SKM-1 (cell line): ENCODE data around the gene SLIT3.
"Not testable (repeated sequence)": the region's sequence is repeated elsewhere in the genome, so short reads cannot be mapped to it uniquely, and the experiment has no call there.

Source experiments
- DNase-seq: peaks from one replicate; lab custom pipeline; 2025; ENCODE audit not compliant: unreplicated experiment; lab: John Stamatoyannopoulos, UW

SLIT3 gene

GRCh38 chr5:168753691-168754254 is 547.2 kb downstream of the SLIT3 start:
- no peak for DNase-seq

- DNase-seq, result no peak
These were observed 548.3 kb downstream of the SLIT3 start for GRCh38 chr5:168752416-168753190.

DNA sequence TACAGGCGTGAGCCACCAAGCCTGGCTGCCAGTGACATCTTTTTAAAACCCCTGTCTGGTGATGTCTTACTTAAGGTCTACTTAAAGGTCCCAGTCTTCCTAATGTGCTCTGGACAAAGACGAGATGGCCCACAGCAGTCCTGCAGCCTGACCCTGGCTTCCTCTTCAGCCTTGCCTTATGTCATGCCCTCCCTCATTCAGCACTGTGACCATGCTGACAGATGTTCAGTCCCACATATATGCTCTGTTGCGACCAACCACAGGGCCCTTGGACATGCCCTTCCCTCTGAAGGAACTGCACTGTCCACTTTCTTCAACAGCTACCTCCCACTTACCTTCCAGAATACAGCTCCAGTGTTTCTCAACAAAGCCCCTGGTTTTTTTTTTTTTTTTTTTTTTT is 548.9 kb downstream of the SLIT3 start:
- DNase-seq, result no peak

GRCh38 chr5:168750926-168751325 is 550.0 kb downstream of the SLIT3 start:
- DNase-seq, result no peak

GRCh38 chr5:168749391-168750100 is 551.4 kb downstream of the SLIT3 start:
- DNase-seq, result no peak

DNA sequence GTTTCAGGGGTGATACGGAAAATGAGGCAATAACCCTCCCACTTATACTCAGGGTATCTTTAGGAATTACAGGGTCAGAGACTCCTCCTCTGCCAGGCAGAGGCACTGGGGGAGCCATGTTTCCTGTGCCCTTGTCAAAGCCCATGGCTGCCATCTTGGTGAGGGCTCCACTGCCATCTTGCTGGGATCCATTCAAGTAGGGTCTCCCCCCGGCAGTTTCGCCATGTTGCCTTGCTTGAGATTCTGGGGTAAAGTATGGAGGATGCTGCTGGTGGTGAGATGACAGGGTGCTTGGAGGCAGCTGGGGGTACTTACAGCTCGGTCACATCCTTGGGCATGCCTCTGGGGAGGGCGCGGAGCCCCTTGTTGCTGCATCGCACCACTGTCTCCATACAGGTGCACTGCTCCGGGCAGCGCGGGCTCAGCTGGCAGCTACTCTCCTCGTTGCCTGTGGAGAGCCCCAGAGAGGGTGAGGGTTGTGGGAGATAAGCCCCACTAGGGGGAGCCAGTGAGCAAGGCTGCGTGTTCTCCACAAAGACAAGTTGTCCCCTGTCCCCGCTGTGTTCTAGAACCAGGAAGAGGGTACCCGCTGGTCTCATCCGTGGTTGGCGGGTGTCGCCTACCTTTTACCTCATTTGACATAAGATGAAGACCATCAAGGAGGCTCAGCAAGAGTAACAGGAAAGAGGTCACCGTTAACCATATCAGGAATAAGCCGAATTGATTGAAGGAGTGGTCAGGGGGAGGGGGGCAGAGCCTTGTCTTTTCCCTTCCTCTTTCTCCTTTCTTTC is 552.8 kb downstream of the SLIT3 start:
- DNase-seq, result peak; percentile 70

GRCh38 chr5:168746893-168747640 is 553.9 kb downstream of the SLIT3 start:
- no peak for DNase-seq

- not testable (repeated sequence) for DNase-seq
These were observed 554.6 kb downstream of the SLIT3 start for GRCh38 chr5:168746126-168746892.

GRCh38 chr5:168743617-168744016 is 557.3 kb downstream of the SLIT3 start:
- no peak for DNase-seq

DNA sequence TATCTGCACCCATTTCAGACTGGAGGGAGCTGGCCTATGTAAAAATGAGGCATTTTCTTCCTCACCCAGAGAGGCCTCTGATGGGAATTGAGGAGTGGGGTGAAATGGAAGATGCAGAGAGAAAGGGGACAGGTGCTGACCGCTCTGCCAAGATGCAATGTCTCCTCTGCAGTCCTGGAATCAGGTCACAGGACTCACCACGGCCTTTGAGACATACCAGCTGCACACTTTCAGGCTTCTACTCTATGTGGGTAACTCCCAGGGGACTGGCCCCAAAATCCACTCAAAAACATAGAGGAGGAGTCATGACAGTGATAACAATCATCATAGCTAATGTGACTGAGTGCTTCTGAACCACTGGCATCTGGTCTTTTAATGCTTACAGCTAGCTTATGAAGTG is 558.6 kb downstream of the SLIT3 start:
- DNase-seq, result not testable (repeated sequence)

GRCh38 chr5:168740811-168741213 is 560.1 kb downstream of the SLIT3 start:
- no peak for DNase-seq

DNA sequence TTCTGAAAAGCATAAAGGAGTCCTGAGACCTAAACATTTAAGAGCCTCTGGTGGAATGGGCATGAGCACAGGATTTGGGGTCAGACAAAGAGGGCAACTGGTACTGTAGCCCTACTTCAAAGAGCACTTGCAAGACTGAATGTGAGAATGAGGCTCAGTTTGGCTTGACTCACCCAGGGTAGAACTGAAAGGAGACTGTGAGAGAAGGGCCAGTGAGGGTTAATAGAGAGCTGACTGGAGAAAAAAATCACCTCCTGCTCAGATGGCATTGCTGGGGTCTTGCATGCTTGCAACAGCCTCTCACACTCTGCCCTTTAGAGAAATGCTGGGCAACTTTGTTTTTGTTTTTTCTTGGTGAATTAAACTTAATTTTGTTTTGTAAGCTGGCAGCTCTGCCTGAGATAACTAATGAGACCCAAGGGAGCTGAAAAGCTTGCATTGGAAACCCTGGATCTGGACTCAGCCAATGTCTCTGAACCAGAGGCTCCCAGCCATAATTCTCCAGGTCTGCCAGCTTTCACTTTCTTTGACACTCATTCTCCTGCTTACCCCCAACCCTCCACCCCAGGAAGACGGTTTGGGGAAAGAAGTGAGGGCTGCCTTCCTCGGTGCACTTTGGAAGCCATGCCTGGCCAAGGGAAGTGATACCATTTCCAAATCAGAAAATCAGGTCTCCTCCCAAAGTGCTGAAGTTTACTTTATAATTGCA is 560.7 kb downstream of the SLIT3 start:
- DNase-seq, result no peak

GRCh38 chr5:168737066-168737465 is 563.9 kb downstream of the SLIT3 start:
- no peak for DNase-seq

GRCh38 chr5:168736281-168736831 is 564.6 kb downstream of the SLIT3 start:
- DNase-seq, result no peak

DNA sequence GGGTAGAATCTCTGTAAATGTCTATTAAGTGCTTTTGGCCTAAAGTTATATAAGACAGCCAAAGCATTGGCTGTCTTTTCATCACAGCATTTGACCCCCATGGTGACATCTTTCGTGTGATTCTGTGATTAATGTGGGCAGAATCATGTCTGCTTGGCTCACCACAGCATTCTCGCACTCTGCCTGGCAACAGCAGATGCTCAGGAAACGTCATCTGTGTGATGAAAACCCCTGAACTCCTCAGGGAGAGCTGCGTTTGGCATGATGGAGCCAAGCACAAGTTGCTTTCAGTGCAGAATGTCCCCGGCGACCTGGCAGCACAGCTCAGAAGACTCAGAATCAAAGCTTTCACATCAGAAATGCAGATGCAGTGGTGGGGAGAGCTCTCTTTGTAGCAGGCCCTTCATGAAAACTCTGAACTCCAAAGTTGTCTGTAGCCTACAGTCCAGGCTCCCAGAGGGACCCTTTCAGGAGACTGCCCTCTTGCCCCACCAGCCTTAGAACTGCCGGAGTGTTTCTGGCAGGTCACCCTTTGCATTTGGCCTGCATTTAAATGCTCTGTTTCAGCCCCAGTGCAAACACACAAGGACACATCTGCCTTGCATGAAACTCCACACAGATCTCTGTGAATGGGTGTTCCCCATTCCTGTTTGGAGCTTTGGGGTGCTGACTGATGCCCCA is 566.2 kb downstream of the SLIT3 start:
- DNase-seq, result no peak

DNA sequence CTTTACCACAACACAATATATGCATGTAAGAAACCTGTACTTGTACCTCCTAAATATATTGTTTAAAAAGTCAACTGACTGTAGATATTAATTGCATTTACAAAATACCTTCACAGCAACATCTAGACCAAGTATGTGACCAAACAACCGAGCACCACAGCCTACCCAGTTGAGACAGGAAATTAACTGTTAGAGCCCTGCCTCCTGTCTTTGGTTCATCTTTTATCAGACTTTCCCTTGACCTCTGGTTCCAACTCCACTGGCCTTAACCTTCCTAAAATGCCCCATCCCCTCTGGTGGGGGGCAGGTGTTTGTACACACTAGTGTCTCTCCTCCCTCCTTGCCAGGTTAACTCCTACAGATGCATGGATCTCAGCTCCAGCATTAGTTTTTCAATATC is 566.8 kb downstream of the SLIT3 start:
- no peak for DNase-seq

GRCh38 chr5:168728546-168729211 is 572.3 kb downstream of the SLIT3 start:
- no peak for DNase-seq

DNA sequence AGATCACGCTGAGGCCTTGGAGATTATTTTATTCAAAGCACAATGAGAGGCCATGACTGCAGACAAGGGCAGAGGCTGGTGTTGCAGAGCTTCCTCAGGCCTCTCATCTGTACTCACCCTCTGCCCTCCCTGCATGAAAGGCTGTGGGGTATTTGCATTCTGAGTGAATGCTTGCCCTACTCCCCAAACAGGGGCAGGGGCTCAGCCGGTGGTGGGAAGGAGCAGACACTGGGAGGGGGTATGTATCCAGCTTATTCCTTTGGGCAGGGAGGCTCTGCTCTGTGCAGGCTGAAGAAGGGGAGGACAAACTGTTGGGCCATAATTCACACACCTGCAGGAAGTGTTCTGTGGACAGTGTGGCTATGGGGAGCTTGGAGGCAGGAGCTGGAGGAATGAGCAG is 573.4 kb downstream of the SLIT3 start:
- no peak for DNase-seq
